ENCODE results near the gene SPTBN1. TPM values are rescaled to one million over a fixed set of nuclear protein-coding genes. Genes with fewer than 3 reads are reported as not detected.

SPTBN1 gene
- total and polyA plus RNA-seq, 2 of the 13 experiments (the other 11 are each of a cell fraction or from before 2014, with no cell fraction given), result 123 to 299 TPM

- peak; percentile 85 for TF ChIP-seq PAXIP1 (CRISPR knock-in tag; conservative IDR thresholded peaks at IDR 0.05)
- no peak for TF ChIP-seq SMYD3 (CRISPR knock-in tag; IDR thresholded peaks at IDR 0.05)
- peak; percentile 90 for TF ChIP-seq ZNF331 (CRISPR knock-in tag; IDR thresholded peaks at IDR 0.05)
- peak; percentile 94 for TF ChIP-seq MED1 (CRISPR knock-in tag; IDR thresholded peaks at IDR 0.05)
- no peak for TF ChIP-seq ZNF160 (CRISPR knock-in tag; IDR thresholded peaks at IDR 0.05)
- TF ChIP-seq ARID3A (IDR thresholded peaks at IDR 0.05; ENCODE audit: low read depth, low read length), result peak; percentile 87
- no peak for TF ChIP-seq ZBTB10 (CRISPR knock-in tag; IDR thresholded peaks at IDR 0.05; ENCODE audit: borderline replicate concordance)
- no peak for TF ChIP-seq TSC22D2 (CRISPR knock-in tag; IDR thresholded peaks at IDR 0.05; ENCODE audit: borderline replicate concordance)
- no peak for TF ChIP-seq IRX3 (CRISPR knock-in tag; IDR thresholded peaks at IDR 0.05; ENCODE audit: borderline replicate concordance, low read depth)
- peak; percentile 36; the same call in 1 of the 2 replicates for TF ChIP-seq SPEN (CRISPR knock-in tag; IDR thresholded peaks at IDR 0.05; ENCODE audit: low read depth)
- TF ChIP-seq ZBTB7B (CRISPR knock-in tag; IDR thresholded peaks at IDR 0.05), result peak; percentile 73; the same call in 1 of the 2 replicates
- TF ChIP-seq MEF2D (CRISPR knock-in tag; IDR thresholded peaks at IDR 0.05), result peak; percentile 94
- peak; percentile 47 for TF ChIP-seq ZMYM4 (CRISPR knock-in tag; IDR thresholded peaks at IDR 0.05)
- TF ChIP-seq FIP1L1 (IDR thresholded peaks at IDR 0.05; ENCODE audit: borderline replicate concordance, insufficient read depth, low read depth, low read length), result no peak
- no peak for TF ChIP-seq ZNF333 (CRISPR knock-in tag; IDR thresholded peaks at IDR 0.05; ENCODE audit: borderline replicate concordance)
- no peak for TF ChIP-seq FOXC1 (CRISPR knock-in tag; IDR thresholded peaks at IDR 0.05; ENCODE audit: borderline replicate concordance)
- no peak for TF ChIP-seq ZUFSP (CRISPR knock-in tag; IDR thresholded peaks at IDR 0.05; ENCODE audit: borderline replicate concordance)
- no peak for TF ChIP-seq HCFC1 (IDR thresholded peaks at IDR 0.05; ENCODE audit: low read depth, low read length)
- TF ChIP-seq ERF (CRISPR knock-in tag; IDR thresholded peaks at IDR 0.05), result peak; percentile 88
- TF ChIP-seq HMGA1 (CRISPR knock-in tag; conservative IDR thresholded peaks at IDR 0.05), result no peak
Observed at GRCh38 chr2:54572262-54572635, 116.1 kb downstream of the SPTBN1 start (continued).
